Neural cell (in vitro differentiated cells): ENCODE measurements around the gene TMEM208. TPM values are rescaled to one million over a fixed set of nuclear protein-coding genes. Genes with fewer than 3 reads are reported as not detected.

ENCODE experiments used
- H2AFZ ChIP-seq: fragments of 200-600, 300-800 bp; sonication (generic), shearing (Covaris generic); 2 replicates; pipeline ENCODE4 v1.6.0; 2014; ENCODE audit warnings: low read depth, mild to moderate bottlenecking, antibody characterized with exemption, low read length, moderate library complexity
- H3F3A ChIP-seq: fragments of 200-600 bp; shearing (Covaris generic); 2 replicates; pipeline ENCODE4 v1.6.1; 2016; ENCODE audit warnings: mild to moderate bottlenecking, moderate library complexity, mixed read lengths, antibody characterized with exemption, low read length; ENCODE audit not compliant: insufficient read depth, poor library complexity, severe bottlenecking
- H3K27ac ChIP-seq: fragments of 200-600, 300-800 bp; sonication (generic), shearing (Covaris generic); 2 replicates; pipeline ENCODE4 v1.5.1; 2014; ENCODE audit warnings: mild to moderate bottlenecking, low read length, moderate library complexity
- H3K27me3 ChIP-seq: fragments of 300-800, 200-600 bp; sonication (generic), shearing (Covaris generic); 2 replicates; pipeline ENCODE4 v1.6.0; 2014; ENCODE audit warnings: mild to moderate bottlenecking, low read depth, low read length, moderate library complexity; ENCODE audit not compliant: insufficient read depth
- H3K36me3 ChIP-seq: fragments of 300-800, 200-600 bp; sonication (generic), shearing (Covaris generic); 2 replicates; pipeline ENCODE4 v1.5.1; 2014; ENCODE audit warnings: mild to moderate bottlenecking, antibody characterized with exemption, low read length, moderate library complexity; ENCODE audit not compliant: insufficient read depth
- H3K4me2 ChIP-seq: fragments of 300-800, 200-600 bp; sonication (generic), shearing (Covaris generic); 2 replicates; pipeline ENCODE4 v1.6.0; 2014; ENCODE audit warnings: mild to moderate bottlenecking, low read length
- H3K4me3 ChIP-seq: fragments of 300-800, 200-600 bp; sonication (generic), shearing (Covaris generic); 2 replicates; pipeline ENCODE4 v1.5.1; 2014; ENCODE audit warnings: mild to moderate bottlenecking, low read length, moderate library complexity
- H3K79me2 ChIP-seq: fragments of 200-600 bp; shearing (Covaris generic); replicated peaks from 2 replicates; pipeline ENCODE4 v1.6.0; 2014; ENCODE audit warnings: mild to moderate bottlenecking, low read length, moderate library complexity; ENCODE audit not compliant: insufficient read depth
- H3K9ac ChIP-seq: fragments of 300-800, 200-600 bp; sonication (generic), shearing (Covaris generic); 2 replicates; pipeline ENCODE4 v1.6.1; 2016; ENCODE audit warnings: mild to moderate bottlenecking, low read length, mixed read lengths
- H3K9me2 ChIP-seq: fragments of 200-600 bp; shearing (Covaris generic); 2 replicates; pipeline ENCODE4 v1.6.1; 2016; ENCODE audit warnings: mild to moderate bottlenecking, low read length, mixed read lengths; ENCODE audit not compliant: insufficient read depth
- H3K9me3 ChIP-seq: fragments of 200-600, 300-800 bp; sonication (generic), shearing (Covaris generic); 2 replicates; pipeline ENCODE4 v1.6.1; 2016; ENCODE audit warnings: mild to moderate bottlenecking, mixed run types, low read length, moderate library complexity, mixed read lengths
- H4K20me1 ChIP-seq: fragments of 200-600 bp; shearing (Covaris generic); 2 replicates; pipeline ENCODE4 v1.6.1; 2016; ENCODE audit warnings: mild to moderate bottlenecking, mixed run types; ENCODE audit not compliant: insufficient read depth
- EP300 ChIP-seq: fragments of 450-650 bp; conservative IDR thresholded peaks from 2 replicates; pipeline ENCODE4 v1.6.1; 2014; ENCODE audit warnings: antibody characterized with exemption, mild to moderate bottlenecking, moderate library complexity; ENCODE audit not compliant: poor library complexity, severe bottlenecking
- EZH2 ChIP-seq: fragments of 200-600, 300-800 bp; shearing (Covaris generic), sonication (generic); IDR thresholded peaks from 2 replicates; pipeline ENCODE4 v1.6.1; 2014; ENCODE audit warnings: antibody characterized with exemption, low read length, borderline replicate concordance, mild to moderate bottlenecking; ENCODE audit not compliant: insufficient read depth, poor library complexity, severe bottlenecking
- MXI1 ChIP-seq: fragments of 450-650 bp; conservative IDR thresholded peaks from 2 replicates; pipeline ENCODE4 v1.6.1; 2014; ENCODE audit warnings: antibody characterized with exemption, mild to moderate bottlenecking; ENCODE audit not compliant: poor library complexity, severe bottlenecking
- POLR2AphosphoS5 ChIP-seq: IDR thresholded peaks from 2 replicates; pipeline ENCODE4 v1.6.1; 2012
- RAD21 ChIP-seq: fragments of 450-650 bp; conservative IDR thresholded peaks from 2 replicates; pipeline ENCODE4 v1.6.1; 2014; ENCODE audit warnings: antibody characterized with exemption, mild to moderate bottlenecking, moderate library complexity
- SMC3 ChIP-seq: fragments of 450-650 bp; conservative IDR thresholded peaks from 2 replicates; pipeline ENCODE4 v1.6.1; 2014; ENCODE audit warnings: antibody characterized with exemption, mild to moderate bottlenecking, moderate library complexity; ENCODE audit not compliant: poor library complexity
- TAF1 ChIP-seq: IDR thresholded peaks from 2 replicates; pipeline ENCODE4 v1.6.1; 2012; ENCODE audit warnings: low read depth
- polyA plus RNA-seq: library from polyadenylated mRNA; depleted of rRNA; stranded (reverse); fragments of >200 nt; gene quantifications from 2 replicates; pipeline ENCODE4 v1.2.3, GENCODE V29; 2014
- TF ChIP-seq, protein P1 (sequence below): fragments of 450-650 bp; IDR thresholded peaks from 2 replicates; pipeline ENCODE4 v1.5.1; 2014; ENCODE audit warnings: antibody characterized with exemption, mild to moderate bottlenecking, moderate library complexity; ENCODE audit not compliant: poor library complexity, severe bottlenecking
- TF ChIP-seq, protein P2 (sequence below): IDR thresholded peaks from 2 replicates; pipeline ENCODE4 v1.6.1; 2012; ENCODE audit warnings: borderline replicate concordance

TMEM208 gene
- polyA plus RNA-seq, 1 donor from 2014 or later, result 53.5 TPM

DNA sequence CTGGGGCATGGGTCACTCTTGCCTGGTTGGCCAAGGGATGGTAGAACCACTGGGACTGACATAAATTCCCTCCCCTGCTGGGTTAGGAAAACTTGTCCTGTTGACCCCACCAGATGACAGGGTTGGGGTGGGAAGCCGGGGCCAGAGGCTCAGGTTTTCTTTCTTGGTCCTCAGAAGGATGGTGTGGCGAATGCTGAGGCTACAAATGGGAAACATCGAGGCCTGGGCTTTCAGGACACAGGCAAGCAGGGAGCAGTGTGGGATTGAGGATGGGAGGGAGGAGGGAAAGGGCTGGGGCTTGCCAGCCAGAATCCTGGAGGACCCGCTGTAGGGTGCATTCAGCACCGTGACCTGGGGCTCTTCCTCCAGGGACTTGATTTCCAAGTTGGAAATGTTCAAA, 37.9 kb downstream of the TMEM208 start:
- Histone ChIP-seq H2AFZ (no peak overlapping the region), H3K27ac (no peak overlapping the region), H3K36me3 (no peaks in the 10 kb centered on the region), H3K27me3 (no peaks in the 10 kb centered on the region), H3K79me2 (no peaks in the 10 kb centered on the region), H4K20me1 (no peaks in the 10 kb centered on the region), H3K9ac (no peak overlapping the region), H3F3A (no peaks in the 10 kb centered on the region), H3K9me3 (no peaks in the 10 kb centered on the region), H3K9me2 (no peaks in the 10 kb centered on the region), H3K4me2 (no peak overlapping the region), H3K4me3 (no peak overlapping the region)
- TF ChIP-seq POLR2AphosphoS5 (no peak), EP300 (no peak), EZH2 (no peak), MXI1 (no peak), TAF1 (no peak), SMC3 (no peak), RAD21 (no peak)
- TF ChIP-seq, protein P1, sequence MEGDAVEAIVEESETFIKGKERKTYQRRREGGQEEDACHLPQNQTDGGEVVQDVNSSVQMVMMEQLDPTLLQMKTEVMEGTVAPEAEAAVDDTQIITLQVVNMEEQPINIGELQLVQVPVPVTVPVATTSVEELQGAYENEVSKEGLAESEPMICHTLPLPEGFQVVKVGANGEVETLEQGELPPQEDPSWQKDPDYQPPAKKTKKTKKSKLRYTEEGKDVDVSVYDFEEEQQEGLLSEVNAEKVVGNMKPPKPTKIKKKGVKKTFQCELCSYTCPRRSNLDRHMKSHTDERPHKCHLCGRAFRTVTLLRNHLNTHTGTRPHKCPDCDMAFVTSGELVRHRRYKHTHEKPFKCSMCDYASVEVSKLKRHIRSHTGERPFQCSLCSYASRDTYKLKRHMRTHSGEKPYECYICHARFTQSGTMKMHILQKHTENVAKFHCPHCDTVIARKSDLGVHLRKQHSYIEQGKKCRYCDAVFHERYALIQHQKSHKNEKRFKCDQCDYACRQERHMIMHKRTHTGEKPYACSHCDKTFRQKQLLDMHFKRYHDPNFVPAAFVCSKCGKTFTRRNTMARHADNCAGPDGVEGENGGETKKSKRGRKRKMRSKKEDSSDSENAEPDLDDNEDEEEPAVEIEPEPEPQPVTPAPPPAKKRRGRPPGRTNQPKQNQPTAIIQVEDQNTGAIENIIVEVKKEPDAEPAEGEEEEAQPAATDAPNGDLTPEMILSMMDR, result no peak
- TF ChIP-seq, protein P2, sequence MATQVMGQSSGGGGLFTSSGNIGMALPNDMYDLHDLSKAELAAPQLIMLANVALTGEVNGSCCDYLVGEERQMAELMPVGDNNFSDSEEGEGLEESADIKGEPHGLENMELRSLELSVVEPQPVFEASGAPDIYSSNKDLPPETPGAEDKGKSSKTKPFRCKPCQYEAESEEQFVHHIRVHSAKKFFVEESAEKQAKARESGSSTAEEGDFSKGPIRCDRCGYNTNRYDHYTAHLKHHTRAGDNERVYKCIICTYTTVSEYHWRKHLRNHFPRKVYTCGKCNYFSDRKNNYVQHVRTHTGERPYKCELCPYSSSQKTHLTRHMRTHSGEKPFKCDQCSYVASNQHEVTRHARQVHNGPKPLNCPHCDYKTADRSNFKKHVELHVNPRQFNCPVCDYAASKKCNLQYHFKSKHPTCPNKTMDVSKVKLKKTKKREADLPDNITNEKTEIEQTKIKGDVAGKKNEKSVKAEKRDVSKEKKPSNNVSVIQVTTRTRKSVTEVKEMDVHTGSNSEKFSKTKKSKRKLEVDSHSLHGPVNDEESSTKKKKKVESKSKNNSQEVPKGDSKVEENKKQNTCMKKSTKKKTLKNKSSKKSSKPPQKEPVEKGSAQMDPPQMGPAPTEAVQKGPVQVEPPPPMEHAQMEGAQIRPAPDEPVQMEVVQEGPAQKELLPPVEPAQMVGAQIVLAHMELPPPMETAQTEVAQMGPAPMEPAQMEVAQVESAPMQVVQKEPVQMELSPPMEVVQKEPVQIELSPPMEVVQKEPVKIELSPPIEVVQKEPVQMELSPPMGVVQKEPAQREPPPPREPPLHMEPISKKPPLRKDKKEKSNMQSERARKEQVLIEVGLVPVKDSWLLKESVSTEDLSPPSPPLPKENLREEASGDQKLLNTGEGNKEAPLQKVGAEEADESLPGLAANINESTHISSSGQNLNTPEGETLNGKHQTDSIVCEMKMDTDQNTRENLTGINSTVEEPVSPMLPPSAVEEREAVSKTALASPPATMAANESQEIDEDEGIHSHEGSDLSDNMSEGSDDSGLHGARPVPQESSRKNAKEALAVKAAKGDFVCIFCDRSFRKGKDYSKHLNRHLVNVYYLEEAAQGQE, result no peak

DNA sequence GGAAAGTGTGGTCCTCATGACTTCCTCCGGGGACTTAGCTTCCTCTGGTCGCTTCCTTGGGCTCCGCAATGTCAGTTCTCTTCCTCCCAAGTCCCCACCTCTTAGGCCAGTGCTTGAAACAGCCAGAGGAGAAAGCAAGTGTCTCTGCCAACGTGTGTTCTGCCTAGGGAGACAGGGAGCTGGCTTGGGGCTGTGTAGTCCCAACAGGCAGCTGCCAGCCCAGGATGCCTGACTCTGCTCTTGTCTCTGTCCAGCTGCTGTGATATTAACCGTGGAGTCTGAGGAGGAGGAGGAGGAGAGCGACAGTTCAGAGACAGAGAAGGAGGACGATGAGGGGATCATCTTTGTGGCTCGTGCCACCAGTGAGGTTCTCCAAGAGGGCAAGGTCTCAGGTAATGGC, 38.9 kb downstream of the TMEM208 start:
- Histone ChIP-seq H3K36me3 (no peaks in the 10 kb centered on the region), H3K27me3 (no peaks in the 10 kb centered on the region), H3K9me3 (no peaks in the 10 kb centered on the region), H3K9me2 (no peaks in the 10 kb centered on the region), H3K4me3 (no peak overlapping the region), H4K20me1 (no peaks in the 10 kb centered on the region), H3F3A (no peaks in the 10 kb centered on the region), H3K9ac (no peak overlapping the region), H3K27ac (no peak overlapping the region), H3K79me2 (no peaks in the 10 kb centered on the region), H3K4me2 (no peak overlapping the region), H2AFZ (no peak overlapping the region)
- no peak for TF ChIP-seq POLR2AphosphoS5
- TF ChIP-seq EZH2, result no peak
- TF ChIP-seq SMC3, result no peak
- TF ChIP-seq, protein P2, result no peak
- no peak for TF ChIP-seq MXI1
- no peak for TF ChIP-seq EP300
